Measurements from ENCODE around the gene ATF7.
A peak's percentile ranks its signal among the peaks of the same experiment; 100 is the strongest.
"Not testable (repeated sequence)": the region's sequence is repeated elsewhere in the genome, so short reads cannot be mapped to it uniquely, and the experiment has no call there.

The ATF7 gene

DNA sequence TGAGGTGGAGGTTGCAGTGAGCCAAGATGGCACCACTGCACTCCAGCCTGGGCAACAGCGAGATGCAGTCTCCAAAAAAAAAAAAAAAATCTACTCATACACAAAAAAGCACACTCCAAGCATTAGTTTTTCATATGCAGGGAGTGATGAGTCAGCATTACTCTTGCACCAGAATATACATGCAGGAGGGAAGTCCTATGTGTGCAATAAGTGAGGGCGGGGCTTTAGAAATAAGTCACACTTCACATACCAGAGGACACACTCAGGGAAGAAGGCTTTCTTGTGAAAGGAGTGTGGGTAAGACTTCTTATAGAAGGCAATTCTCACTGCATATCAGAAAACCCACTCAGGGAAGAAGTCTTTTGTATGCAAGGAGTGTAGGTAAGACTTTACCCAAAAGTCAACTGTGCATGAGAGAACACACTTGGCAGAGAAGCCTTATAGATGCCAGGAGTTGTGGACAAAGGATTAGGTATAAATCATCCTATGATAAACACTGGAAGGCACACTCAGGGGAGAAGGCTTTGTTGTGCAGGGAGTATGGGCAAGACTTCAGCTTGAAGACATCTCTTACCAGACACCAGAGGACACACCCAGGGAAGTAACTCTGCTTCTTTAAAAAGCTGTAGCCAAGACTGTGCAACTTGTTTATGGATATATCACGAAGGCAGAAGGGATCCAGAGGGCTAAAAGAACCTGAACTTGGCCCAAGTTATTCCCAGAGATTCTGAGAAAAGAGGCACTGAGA lies 50.5 kb downstream of the ATF7 start:
- Mint-ChIP-seq H3K4me1 (peaks cover 36% of the 10 kb centered on the region), H3K27ac (no peak overlapping the region), H3K27me3 (no peaks in the 10 kb centered on the region), H3K4me3 (no peak overlapping the region), H3K36me3 (ENCODE audit: low read depth) (peaks cover 7% of the 10 kb centered on the region), H3K9me3 (no peaks in the 10 kb centered on the region)
- DNase-seq (no peak), ATAC-seq (no peak)

DNA sequence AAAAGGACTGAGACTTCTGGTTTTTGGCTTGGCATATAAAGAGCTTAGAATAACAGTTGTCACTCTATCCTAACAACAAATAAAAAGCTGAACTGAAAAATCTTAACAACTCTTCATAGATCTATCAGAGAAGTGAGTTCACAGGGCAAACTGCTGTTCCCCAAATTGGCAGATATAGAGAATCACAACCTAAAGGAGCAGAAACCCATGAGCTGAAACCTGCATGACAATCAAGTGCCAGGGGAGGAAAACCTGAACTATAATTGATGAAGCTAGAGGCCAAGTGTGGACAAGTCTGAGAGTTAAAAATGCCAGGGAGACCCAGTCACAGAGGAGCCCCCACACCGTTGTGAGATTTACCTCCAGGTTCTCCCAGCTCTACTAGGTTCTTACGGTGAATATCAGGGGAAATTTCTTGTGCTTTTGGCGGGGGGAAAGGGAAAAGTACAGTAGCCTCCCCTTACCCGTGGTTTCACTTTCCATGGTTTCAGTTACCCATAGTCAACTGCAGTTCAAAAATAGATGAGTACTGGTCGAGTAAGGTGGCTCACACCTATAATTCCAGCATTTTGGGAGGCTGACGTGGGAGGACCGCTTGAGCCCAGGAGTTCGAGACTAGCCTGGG lies 53.9 kb downstream of the ATF7 start:
- ATAC-seq (no peak), DNase-seq (no peak)
- Mint-ChIP-seq H3K36me3 (ENCODE audit: low read depth) (peaks cover 7% of the 10 kb centered on the region), H3K9me3 (no peaks in the 10 kb centered on the region), H3K27me3 (no peaks in the 10 kb centered on the region), H3K27ac (no peak overlapping the region), H3K4me1 (peaks cover 37% of the 10 kb centered on the region), H3K4me3 (no peak overlapping the region)

DNA sequence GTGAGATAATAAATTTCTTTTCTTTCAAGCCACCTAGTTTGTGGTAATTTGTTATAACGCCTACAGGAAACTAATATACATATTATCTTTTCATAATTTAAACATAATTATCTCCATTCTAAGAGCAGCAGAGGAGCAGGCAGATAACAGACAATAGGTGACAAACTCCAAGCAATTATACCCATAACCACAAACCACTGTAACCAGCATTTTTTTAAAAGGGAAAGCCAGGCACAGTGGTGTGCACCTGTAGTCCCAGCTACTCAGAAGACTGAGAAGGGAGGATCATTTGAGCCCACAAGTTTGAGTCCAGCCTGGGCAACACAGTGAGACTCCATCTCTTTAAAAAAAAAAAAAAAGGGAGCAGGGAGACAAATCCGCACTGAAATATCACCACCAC lies 54.9 kb downstream of the ATF7 start:
- Mint-ChIP-seq H3K27ac (no peak overlapping the region), H3K27me3 (no peaks in the 10 kb centered on the region)
- no peak for ATAC-seq

DNA sequence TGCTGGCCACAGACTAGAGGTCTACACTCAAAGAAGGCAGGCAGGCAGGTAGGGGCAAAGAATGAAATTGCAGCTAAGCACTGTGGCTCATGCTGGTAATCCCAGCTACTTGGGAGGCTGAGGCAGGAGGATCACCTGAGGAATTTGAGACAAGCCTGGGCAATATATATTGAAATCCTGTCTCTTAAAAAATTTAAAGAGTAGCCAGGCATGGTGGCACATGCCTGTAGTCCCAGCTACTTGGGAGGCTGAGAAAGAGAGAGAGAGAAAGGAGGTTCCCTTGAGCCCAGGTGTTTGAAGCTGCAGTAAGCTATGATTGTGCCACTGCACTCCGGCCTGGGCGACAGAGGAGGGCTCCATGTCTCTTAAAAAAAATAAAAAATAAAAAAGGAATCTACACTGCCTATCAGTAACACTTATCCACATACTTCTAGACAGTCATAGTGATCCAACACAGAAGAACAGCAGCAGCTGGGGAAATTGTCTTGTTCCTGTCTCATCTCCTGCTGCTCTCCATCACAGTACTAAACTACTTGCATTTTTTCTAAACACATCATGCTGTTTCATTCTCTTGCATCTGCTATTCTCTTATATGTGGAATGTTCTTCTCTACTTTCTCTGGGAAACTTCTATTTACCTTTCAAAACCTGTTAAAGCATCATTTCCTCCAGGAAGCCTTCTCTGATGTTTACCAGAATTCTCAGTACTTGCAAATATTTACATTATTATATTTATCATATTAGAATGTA lies 57.2 kb downstream of the ATF7 start:
- Mint-ChIP-seq H3K9me3 (no peaks in the 10 kb centered on the region), H3K4me1 (peaks cover 45% of the 10 kb centered on the region), H3K36me3 (ENCODE audit: low read depth) (peaks cover 4% of the 10 kb centered on the region), H3K27ac (no peak overlapping the region), H3K4me3 (no peak overlapping the region), H3K27me3 (no peaks in the 10 kb centered on the region)
- DNase-seq (no peak), ATAC-seq (no peak)

More for the DNA sequence above, 54.9 kb downstream of the ATF7 start:
- H3K4me1 Mint-ChIP-seq: peaks cover 35% of the 10 kb centered on the region
- H3K36me3 Mint-ChIP-seq (ENCODE audit: low read depth): peaks cover 3% of the 10 kb centered on the region
- no peak for DNase-seq
- H3K4me3 Mint-ChIP-seq: no peak overlapping the region
- no peaks in the 10 kb centered on the region for H3K9me3 Mint-ChIP-seq

DNA sequence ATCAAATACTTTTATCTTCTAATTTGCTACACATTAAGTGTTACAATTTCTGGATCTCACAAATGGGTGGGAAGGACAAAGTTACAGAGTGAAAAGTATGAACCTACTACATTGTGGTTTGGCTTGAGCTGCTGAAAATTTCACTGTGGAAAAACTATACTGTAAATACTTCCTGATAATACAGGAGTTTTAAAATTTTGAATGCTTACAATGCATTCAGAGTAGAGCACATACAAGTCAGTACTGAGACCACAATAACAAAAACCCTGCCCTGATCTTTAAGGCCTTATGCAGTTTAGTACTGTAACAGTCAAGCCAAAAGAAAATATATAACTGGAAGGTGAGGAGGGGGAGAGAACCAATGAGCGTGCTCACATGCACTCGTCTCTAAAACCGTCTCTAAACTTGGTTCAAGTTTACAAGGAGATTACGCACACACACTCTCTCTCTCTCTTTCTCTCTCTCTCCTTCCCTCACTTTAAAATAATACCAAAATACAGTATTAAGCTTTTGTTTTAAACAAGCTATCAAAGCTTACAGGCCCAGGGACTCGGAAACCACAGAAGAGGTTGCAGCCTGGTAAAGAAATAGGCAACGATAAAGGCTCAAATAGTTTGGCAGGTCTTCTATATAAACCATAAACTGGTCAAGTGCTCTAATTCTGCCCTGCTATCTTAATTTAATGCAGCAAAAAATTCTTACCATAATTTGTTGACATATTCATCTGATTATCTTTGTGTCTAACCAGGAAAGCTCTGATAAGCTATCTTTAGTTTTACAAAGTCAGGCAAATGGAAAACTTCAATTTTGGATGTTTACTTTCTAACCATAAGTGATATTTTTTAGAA lies 58.0 kb downstream of the ATF7 start:
- Mint-ChIP-seq H3K27me3 (no peaks in the 10 kb centered on the region), H3K4me3 (no peak overlapping the region), H3K9me3 (no peaks in the 10 kb centered on the region), H3K36me3 (ENCODE audit: low read depth) (peaks cover 4% of the 10 kb centered on the region), H3K27ac (no peak overlapping the region), H3K4me1 (peaks cover 49% of the 10 kb centered on the region)
- no peak for ATAC-seq
- no peak for DNase-seq

DNA sequence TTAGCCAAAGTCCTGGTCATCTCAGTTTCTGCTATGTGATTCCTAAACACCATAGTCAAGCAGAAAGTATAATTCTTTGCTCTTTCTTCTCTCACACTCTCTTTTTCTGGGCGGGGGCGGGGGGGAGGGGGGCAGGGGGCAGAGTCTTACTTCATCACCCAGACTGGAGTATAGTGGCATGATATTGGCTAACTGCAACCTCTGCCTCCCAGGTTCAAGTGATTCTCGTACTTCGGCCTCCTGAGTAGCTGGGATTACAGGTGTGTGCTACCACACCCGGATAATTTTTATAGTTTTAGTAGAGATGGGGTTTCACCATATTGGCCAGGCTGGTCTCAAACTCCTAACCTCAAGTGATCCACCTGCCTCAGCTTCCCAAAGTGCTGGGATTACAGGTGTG lies 60.8 kb downstream of the ATF7 start:
- H3K27ac Mint-ChIP-seq; H3K36me3 Mint-ChIP-seq (ENCODE audit: low read depth); H3K9me3 Mint-ChIP-seq; DNase-seq; H3K27me3 Mint-ChIP-seq; ATAC-seq; H3K4me3 Mint-ChIP-seq: not testable (repeated sequence)
- H3K4me1 Mint-ChIP-seq: peaks cover 44% of the 10 kb centered on the region

DNA sequence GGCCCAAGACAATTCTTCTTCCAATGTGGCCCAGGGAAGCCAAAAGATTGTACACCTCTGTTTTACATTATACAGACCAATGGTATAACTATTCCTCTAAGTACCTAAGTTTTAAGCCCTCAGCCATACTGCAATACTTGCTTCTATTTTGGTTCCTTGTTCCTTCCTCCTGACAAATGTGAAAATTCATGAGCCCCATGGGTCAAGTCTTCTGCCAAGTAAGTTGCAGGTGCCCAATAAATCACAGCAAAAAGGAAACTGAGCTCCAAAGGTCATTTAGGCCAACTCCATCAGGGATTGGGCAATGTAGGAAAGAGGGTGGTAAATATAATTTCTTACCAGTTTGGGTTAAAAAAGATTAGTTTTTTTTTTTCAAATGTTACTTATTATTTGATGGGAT lies 61.2 kb downstream of the ATF7 start:
- Mint-ChIP-seq H3K4me3 (no peak overlapping the region), H3K27ac (no peak overlapping the region), H3K36me3 (ENCODE audit: low read depth) (peaks cover 6% of the 10 kb centered on the region), H3K4me1 (peaks cover 44% of the 10 kb centered on the region), H3K9me3 (no peaks in the 10 kb centered on the region), H3K27me3 (no peaks in the 10 kb centered on the region)
- DNase-seq (no peak), ATAC-seq (no peak)

DNA sequence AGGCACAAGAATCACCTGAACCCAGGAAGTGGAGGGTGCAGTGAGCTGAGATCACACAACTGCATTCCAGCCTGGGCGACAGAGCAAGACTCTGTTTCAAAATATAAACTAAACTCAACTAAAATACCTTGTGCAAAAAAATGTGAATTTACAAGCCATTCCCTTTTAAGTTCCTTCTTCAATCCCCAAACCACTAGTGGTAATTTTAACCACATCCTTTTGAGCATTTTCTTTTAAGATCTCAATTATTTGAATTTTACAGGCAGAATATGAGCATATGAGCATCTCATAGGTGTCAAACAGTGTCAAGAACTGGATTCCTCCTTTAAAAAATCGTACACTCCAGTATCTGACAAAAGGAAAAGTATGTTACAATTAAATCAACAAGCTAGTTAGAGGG lies 61.9 kb downstream of the ATF7 start:
- Mint-ChIP-seq H3K27ac (no peak overlapping the region), H3K36me3 (ENCODE audit: low read depth) (peaks cover 6% of the 10 kb centered on the region), H3K4me3 (no peak overlapping the region), H3K4me1 (peaks cover 44% of the 10 kb centered on the region), H3K9me3 (no peaks in the 10 kb centered on the region), H3K27me3 (no peaks in the 10 kb centered on the region)
- DNase-seq (no peak), ATAC-seq (no peak)

DNA sequence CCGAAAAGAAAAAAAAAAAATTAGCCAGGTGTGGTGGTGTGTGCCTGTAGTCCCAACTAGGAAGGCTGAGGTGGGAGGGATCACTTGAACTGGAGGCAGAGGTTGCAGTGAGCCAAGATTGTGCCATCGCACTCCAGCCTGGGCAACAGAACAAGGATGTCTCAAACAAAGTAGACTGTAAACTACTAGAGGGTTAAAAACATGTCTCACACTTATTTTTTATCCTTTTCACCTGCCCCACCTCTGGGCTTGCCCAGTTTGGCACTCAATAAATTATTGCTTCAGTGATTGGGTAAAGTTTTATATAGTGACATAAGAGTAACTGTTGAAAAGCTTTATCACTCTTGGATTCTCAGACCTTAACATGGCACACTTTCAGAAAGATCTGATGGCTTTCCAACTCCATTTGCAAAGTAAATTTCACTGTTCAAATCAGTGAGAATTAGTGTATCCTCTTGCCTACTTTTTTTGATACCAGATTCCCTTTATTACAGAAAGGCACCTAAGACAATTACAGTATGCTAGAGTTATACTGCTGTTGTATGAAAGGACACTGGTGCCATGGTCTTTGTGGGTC lies 62.6 kb downstream of the ATF7 start:
- Mint-ChIP-seq H3K9me3 (no peaks in the 10 kb centered on the region), H3K4me3 (no peak overlapping the region), H3K4me1 (peaks cover 48% of the 10 kb centered on the region)

DNA sequence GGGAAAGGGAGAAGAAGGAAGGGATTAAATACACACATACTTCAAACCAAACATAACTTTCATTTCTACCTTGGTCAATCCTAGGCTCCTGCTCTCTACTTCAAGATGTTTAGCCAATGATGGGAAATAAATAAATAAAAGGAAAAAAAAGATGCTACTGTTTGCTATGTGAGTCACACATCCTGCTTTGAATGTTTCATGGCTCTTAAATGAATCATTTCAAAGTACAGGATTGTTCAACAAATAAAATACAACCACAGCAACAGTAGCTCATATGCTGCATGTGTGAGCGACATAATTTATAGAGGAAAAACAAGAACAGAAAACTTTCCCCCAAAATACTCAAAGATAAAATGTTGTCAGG lies 64.6 kb downstream of the ATF7 start:
- Mint-ChIP-seq H3K4me1 (peaks cover 48% of the 10 kb centered on the region), H3K36me3 (ENCODE audit: low read depth) (peaks cover 6% of the 10 kb centered on the region), H3K9me3 (no peaks in the 10 kb centered on the region), H3K27ac (peak overlapping the region; percentile 32), H3K4me3 (no peak overlapping the region), H3K27me3 (no peaks in the 10 kb centered on the region)
- DNase-seq (no peak), ATAC-seq (peak; percentile 40)

More for the DNA sequence above, 62.6 kb downstream of the ATF7 start:
- peaks cover 6% of the 10 kb centered on the region for H3K36me3 Mint-ChIP-seq (ENCODE audit: low read depth)
- DNase-seq: no peak
- ATAC-seq: no peak
- no peaks in the 10 kb centered on the region for H3K27me3 Mint-ChIP-seq
- no peak overlapping the region for H3K27ac Mint-ChIP-seq

DNA sequence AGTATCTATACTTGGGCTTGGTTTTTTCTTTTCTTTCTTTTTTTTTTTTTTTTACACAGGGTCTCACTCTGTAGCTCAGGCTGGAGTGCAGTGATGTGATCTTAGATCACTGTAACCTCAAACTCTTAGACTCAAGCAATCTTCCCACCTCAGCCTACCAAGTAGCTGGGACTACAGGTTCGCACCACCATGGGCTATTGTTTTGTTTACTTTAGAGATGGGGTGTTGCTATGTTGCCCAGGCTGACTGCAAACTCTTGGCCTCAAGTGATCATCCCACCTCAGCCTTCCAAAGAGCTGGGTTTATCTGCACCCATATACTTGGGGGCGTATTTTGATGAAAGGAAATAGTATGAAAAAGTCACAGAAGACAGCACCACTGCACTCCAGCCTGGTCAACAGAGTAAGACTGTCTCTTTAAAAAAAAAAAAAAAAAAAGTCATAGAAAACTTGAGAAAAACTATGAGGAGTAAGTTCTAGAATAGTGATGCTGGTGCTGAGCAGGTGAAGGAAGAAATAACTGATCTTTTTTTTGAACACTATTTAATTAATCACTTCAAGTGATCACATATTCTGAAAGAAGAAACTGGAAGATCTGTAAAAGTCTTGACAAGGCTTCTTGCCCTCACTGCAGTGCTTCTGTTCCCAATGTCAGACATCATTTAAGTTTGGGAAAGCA lies 65.1 kb downstream of the ATF7 start:
- Mint-ChIP-seq H3K27me3 (no peaks in the 10 kb centered on the region), H3K27ac (no peak overlapping the region), H3K9me3 (no peaks in the 10 kb centered on the region), H3K36me3 (ENCODE audit: low read depth) (peaks cover 6% of the 10 kb centered on the region), H3K4me1 (peaks cover 48% of the 10 kb centered on the region), H3K4me3 (no peak overlapping the region)
- ATAC-seq (no peak), DNase-seq (no peak)

DNA sequence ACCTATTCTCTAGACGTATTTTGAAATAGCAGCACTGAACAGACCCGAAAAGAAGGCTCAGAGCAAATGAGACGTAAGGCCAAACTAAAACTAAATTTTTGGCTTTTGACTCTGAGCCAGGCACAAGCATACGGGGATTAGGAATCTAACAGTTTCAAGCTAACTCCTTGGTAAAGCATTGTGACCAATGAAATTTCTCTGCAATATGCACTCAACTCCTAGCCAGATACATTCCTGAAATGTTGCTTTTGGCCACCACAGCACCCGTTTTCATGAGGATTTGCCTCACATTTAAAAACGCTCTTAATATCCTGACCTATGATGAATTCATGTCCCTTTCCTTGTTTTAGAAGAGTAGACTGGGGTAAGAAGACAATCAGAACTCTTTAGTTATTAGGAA lies 65.8 kb downstream of the ATF7 start:
- Mint-ChIP-seq H3K9me3 (no peaks in the 10 kb centered on the region), H3K4me3 (no peak overlapping the region), H3K27me3 (no peaks in the 10 kb centered on the region), H3K27ac (no peak overlapping the region), H3K36me3 (ENCODE audit: low read depth) (peaks cover 5% of the 10 kb centered on the region), H3K4me1 (peaks cover 44% of the 10 kb centered on the region)
- ATAC-seq (no peak), DNase-seq (no peak)

DNA sequence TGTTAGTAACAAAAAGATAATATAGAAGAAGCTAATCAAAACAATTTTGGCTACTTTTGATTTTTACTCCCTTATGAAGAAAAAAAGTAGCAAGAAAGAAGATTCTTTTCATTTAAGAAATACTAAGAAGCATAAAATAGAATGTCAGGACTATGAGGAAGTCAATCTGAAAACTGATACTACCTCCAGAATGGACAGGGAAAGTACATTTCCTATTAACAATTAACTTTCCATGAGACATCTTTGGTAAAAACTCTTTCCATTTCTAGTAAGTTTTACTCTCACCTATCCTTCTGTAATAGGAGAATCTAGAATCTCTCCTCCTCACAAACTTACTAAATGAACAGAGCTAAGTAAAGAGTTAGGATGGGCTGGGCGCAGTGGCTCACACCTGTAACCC lies 67.6 kb downstream of the ATF7 start:
- no peak for ATAC-seq
- Mint-ChIP-seq H3K9me3 (no peaks in the 10 kb centered on the region), H3K4me1 (peaks cover 28% of the 10 kb centered on the region), H3K4me3 (no peak overlapping the region), H3K36me3 (ENCODE audit: low read depth) (peaks cover 5% of the 10 kb centered on the region), H3K27ac (no peak overlapping the region), H3K27me3 (no peaks in the 10 kb centered on the region)
- no peak for DNase-seq

Measured in activated naive CD8-positive, alpha-beta T cell treated with anti-CD3 and anti-CD28 coated beads, Interleukin-2, amount 50 U/mL, for 24 hours (primary cell).